ENCODE results near the gene TSPEAR. TPM values are rescaled to one million over a fixed set of nuclear protein-coding genes. Genes with fewer than 3 reads are reported as not detected.

TSPEAR gene
- total RNA-seq, 2 donors from 2014 or later: not detected

- Histone ChIP-seq H3K36me3 (no peaks in the 10 kb centered on the region), H3K27me3 (no peaks in the 10 kb centered on the region), H3K4me3 (no peak overlapping the region), H3K27ac (no peak overlapping the region), H3K9me3 (peaks cover 0 to 6% of the 10 kb centered on the region in 2 donors), H3K4me1 (no peaks in the 10 kb centered on the region)
- DNase-seq (ENCODE audit: low spot score): no peak
- no peak for TF ChIP-seq CTCF (IDR thresholded peaks at IDR 0.05)
Observed at GRCh38 chr21:44568261-44568660, 143.1 kb downstream of the TSPEAR start.

- no peak for TF ChIP-seq CTCF (IDR thresholded peaks at IDR 0.05)
Observed at GRCh38 chr21:44567481-44568171, 143.7 kb downstream of the TSPEAR start.

GRCh38 chr21:44566403-44566802, 145.0 kb downstream of the TSPEAR start:
- TF ChIP-seq CTCF (IDR thresholded peaks at IDR 0.05): no peak
- H3K4me1 ChIP-seq: no peaks in the 10 kb centered on the region
- no peak overlapping the region for H3K4me3 ChIP-seq
- H3K27me3 ChIP-seq: no peaks in the 10 kb centered on the region
- H3K9me3 ChIP-seq: peaks cover 0 to 3% of the 10 kb centered on the region in 2 donors
- no peaks in the 10 kb centered on the region for H3K36me3 ChIP-seq
- H3K27ac ChIP-seq: no peak overlapping the region
- DNase-seq (ENCODE audit: low spot score): no peak

More at GRCh38 chr21:44567481-44568171, 143.7 kb downstream of the TSPEAR start:
- Histone ChIP-seq H3K4me1 (no peaks in the 10 kb centered on the region), H3K4me3 (no peak overlapping the region), H3K27me3 (no peaks in the 10 kb centered on the region), H3K36me3 (no peaks in the 10 kb centered on the region), H3K9me3 (peaks cover 0 to 6% of the 10 kb centered on the region in 2 donors), H3K27ac (no peak overlapping the region)
- no peak for DNase-seq (ENCODE audit: low spot score)

GRCh38 chr21:44564886-44565598, 146.3 kb downstream of the TSPEAR start:
- Histone ChIP-seq H3K9me3 (no peaks in the 10 kb centered on the region), H3K27ac (no peak overlapping the region), H3K4me3 (no peak overlapping the region), H3K36me3 (no peaks in the 10 kb centered on the region), H3K4me1 (no peaks in the 10 kb centered on the region), H3K27me3 (no peaks in the 10 kb centered on the region)
- no peak for DNase-seq (ENCODE audit: low spot score)
- TF ChIP-seq CTCF (IDR thresholded peaks at IDR 0.05): no peak

GRCh38 chr21:44564099-44564498, 147.3 kb downstream of the TSPEAR start:
- no peaks in the 10 kb centered on the region for H3K27me3 ChIP-seq
- no peak overlapping the region for H3K4me3 ChIP-seq
- H3K4me1 ChIP-seq: no peaks in the 10 kb centered on the region
- H3K9me3 ChIP-seq: peaks cover 0 to 5% of the 10 kb centered on the region in 2 donors
- no peaks in the 10 kb centered on the region for H3K36me3 ChIP-seq
- DNase-seq (ENCODE audit: low spot score): no peak
- TF ChIP-seq CTCF (IDR thresholded peaks at IDR 0.05): no peak
- H3K27ac ChIP-seq: no peak overlapping the region

Measured in right atrium auricular region (tissue), 2 donors.